SH-SY5Y (cell line): ENCODE results near the gene NDUFC2.

ENCODE experiments used
- GATA2 ChIP-seq: IDR thresholded peaks from 2 replicates; pipeline ENCODE4 v1.6.1; 2011; ENCODE audit warnings: mild to moderate bottlenecking, low read depth, low read length
- GATA3 ChIP-seq: IDR thresholded peaks from 2 replicates; pipeline ENCODE4 v1.6.1; 2011; ENCODE audit warnings: low read depth, mild to moderate bottlenecking, low read length, moderate library complexity

- TF ChIP-seq GATA3: no peak
- no peak for TF ChIP-seq GATA2
Measured at GRCh38 chr11:78054971-78055370, 24.7 kb downstream of the NDUFC2 start.
